Midbrain (tissue), 1 donor: Measurements from ENCODE around the gene PPFIBP2.
"Not testable (repeated sequence)": the region's sequence is repeated elsewhere in the genome, so short reads cannot be mapped to it uniquely, and the experiment has no call there.

ENCODE experiments used
- DNase-seq: peaks from one replicate; lab custom pipeline; 2025; lab: John Stamatoyannopoulos, UW

PPFIBP2 gene

GRCh38 chr11:7499081-7499480, 14.7 kb upstream of the PPFIBP2 start:
- no peak for DNase-seq

DNA sequence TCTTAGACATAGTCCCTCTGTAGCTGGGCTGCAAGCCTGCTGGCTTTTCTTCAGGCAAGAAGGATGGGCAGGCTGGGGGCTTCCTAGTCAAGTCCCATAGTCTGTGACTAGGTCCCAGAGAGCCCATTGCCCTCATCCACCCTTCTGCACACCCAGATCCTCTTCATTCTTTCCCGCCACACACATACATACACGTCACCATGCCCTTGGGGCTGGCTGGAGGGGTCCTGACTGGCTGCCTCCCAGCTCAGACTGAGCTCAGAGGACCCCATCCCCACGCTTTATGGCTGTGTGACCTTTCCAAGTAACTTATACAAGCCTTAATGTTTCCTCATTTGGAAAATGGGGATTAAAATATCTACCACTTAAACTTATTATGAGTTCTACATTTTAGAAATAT, 13.5 kb upstream of the PPFIBP2 start:
- DNase-seq, result no peak

- no peak for DNase-seq
These were observed 12.5 kb upstream of the PPFIBP2 start for GRCh38 chr11:7501251-7501650.

DNA sequence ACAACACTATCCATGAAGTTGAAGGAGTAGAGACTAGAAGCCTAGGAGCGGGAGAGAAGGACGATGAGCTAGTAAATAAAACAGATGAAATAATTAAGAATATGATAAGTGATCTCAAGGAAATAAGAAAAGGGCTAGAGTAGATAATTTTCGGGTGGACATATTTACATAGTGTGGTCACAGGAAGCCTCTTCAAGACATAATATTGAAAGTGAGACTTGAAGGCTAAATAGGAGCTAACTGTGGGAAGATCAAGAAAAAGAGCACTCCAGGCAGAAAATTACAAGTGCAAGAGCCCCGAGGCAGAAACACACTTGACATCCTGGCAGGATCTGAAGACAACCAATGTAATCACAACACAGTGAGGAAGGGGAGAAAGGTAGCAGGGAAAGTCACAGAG, 11.9 kb upstream of the PPFIBP2 start:
- DNase-seq, result no peak

DNA sequence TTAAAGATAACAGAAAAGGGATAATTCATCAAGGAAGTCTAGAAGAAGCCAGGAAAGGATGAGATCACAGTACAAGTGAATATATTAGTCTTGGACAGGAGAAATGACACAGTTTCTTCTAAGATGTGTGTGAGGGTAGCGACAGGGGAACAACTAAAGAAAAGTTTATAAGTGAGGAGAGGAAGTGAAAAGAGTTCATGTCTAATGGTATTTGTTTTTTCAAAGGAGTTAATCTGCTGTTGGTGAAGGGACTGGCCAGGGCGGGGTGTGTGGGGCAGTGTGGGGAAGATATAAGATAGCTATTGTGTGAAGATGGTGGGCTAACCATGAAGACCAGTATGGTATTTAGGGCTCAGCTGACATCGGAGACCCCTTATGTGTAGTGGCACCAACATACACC, 7.6 kb upstream of the PPFIBP2 start:
- DNase-seq, result no peak

GRCh38 chr11:7508087-7508486, 5.7 kb upstream of the PPFIBP2 start:
- no peak for DNase-seq

DNA sequence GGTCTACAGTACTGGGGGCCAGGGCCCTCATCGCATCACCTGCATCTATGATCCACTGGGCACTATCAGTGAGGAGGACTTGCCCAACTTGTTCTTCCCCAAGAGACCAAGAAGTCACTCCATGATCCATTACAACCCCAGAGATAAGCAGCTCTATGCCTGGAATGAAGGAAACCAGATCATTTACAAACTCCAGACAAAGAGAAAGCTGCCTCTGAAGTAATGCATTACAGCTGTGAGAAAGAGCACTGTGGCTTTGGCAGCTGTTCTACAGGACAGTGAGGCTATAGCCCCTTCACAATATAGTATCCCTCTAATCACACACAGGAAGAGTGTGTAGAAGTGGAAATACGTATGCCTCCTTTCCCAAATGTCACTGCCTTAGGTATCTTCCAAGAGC, 3.8 kb upstream of the PPFIBP2 start:
- no peak for DNase-seq

GRCh38 chr11:7511401-7511800, 2.4 kb upstream of the PPFIBP2 start:
- peak; percentile 71 for DNase-seq

DNA sequence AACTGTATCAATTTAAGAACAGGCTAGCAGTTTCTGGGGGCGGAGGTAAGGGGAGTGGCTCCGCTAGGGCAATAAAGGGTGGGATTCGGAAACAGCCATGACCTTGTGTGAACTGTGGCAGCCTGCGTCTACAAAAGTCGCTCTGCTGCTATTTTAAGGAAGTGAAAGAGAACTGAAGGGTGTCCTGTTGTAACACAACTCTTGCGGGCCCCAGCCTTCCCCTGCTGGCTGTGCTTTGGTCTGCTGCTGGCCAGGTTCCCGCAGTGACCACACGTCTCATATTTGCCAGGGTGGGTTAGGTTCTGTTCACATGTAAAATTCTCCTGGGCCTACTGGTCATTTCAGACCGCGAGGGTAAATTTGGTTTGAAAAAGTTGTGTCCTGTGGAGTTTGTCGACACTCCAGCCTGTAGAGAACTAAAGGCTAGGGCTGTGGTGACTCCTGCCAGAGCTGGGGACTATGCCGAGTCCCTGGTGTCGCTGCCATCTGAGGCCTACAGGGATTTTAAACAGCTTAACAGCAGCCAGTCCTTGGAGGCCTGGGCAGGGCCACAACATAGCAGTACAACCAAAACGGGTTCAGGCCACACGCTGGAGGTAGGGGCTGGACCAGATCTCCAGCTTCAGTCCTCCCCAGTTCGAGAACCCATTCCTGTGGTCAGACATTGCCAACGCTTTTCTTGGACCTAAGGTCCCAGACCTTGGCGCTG, 1.1 kb upstream of the PPFIBP2 start:
- DNase-seq, result peak; percentile 69

DNA sequence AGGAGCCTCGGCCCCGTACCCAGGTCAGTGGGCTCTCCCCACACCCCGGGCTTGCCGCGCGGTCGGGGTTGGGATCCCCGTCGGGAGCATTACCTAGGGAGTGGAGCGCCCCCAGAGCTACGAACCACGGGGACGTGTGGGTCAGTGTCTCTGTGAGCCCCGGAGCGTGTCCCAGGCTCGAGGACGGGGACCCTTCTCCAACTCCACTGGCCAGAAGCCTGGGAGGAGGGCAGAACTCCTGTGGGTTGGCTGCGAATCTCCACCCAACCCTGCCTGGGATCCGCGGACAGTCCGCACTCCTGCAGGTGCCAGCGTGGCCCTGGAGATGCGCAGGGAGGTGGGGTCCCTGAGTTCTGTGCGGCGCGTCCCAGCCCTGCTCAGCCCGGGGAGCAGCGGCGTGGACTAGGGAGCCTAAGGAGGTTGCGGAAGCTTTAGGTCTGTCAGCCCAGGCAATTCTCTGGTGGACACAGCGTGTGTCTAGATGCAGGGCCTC, 346 bp downstream of the PPFIBP2 start:
- DNase-seq, result peak; percentile 38

DNA sequence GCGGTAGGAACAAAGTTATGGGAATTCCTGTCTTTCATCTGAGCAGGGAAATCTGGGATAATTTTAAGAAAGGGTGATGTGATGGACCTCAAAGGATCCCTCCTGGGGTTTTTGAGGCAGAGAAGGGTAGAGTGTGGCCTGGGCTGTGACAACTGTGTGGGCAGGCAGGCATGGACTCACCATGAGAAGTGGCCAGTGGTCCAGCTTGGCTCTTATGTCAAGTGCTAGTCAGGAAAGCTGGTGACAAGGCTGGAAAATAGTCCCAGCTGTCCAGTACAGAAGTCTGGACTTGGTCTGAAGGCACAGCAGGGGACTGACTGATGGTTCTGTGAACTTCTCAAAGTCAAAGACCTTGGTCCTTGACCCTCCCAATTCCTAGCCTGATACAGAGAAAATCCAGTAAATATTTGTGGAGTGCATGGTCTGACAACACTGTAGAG, 1.7 kb downstream of the PPFIBP2 start:
- DNase-seq, result no peak

DNA sequence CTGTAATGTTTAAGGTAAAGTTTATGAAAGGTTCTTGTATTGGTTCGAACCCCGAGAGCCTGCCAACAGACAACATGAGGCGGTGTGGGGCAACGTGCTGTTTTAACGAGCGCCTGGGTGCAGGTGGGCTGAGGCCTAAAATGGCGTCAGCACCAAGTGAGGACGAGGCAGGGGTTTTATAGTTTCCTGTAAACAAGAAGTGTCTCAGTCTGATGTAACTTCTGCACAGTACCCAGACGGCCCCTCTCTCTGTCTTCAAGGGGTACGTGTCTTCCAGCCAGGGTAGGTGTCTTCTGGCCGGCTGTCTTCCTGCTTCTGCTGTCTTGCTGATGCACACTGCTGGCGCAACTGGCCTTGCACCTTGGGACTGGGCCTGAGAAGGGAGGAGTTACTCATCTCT, 2.7 kb downstream of the PPFIBP2 start:
- no peak for DNase-seq

GRCh38 chr11:7517743-7518142, 3.9 kb downstream of the PPFIBP2 start:
- DNase-seq, result not testable (repeated sequence)

DNA sequence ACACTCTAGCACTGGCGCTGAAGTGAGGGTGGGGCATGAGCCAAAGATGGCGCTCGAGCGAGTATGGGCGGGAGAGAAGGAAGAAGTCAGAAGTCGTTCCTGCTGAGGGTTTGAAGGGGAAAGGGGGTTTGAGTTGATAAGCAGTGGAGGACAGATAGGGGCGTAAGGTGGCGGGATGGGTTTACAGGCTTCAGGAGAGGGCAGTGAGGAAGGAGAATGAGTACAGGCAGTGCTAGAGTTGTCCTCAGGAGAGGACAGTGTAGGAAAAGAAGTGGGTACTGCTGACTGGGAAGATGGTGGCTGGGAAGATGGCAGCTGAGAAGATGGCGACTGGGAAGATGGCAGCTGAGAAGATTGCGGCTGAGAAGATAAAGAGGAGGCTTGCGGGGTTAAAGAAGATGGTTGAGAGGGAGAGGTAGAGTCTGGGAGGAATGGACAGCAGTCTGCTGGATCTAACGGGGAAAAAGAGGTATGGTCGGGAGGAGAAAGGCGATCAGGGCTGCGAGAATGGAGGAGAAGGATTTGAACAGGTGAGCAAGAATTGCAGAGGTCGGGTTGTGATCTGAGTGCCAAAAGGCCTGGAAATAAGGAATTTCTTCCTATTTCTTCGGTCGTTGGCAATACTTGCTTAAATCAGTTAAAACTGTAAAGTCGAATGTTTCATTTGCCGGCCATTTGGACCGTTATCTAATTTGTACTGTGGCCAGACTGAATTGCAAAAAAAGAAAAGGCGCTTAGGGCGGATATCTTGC, 5.2 kb downstream of the PPFIBP2 start:
- DNase-seq, result no peak

GRCh38 chr11:7520011-7520942, 6.5 kb downstream of the PPFIBP2 start:
- DNase-seq, result no peak

DNA sequence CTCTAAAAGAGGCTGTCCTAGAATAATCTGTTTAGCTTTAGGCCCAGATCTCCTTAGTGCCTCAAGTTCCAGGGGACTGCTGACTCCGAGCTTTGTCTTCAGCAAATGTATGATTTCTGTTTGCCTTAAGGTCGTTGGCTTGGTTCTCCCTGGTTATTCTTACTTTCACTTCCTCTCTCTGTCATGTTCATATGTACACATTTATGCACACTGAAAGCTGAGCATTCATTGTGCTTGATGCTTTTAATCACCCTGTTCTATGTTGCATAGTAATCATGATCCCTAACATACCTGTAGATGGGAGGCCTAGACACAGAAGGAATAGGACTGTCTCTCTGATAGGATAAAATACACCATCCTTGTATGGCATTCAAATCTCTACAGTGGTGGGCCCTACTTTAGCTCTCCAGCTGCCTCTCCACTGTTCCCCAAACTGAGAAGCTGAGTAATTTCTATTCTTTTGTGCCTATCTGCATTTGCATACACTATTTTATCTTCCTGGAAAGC, 7.2 kb downstream of the PPFIBP2 start:
- peak; percentile 24 for DNase-seq

DNA sequence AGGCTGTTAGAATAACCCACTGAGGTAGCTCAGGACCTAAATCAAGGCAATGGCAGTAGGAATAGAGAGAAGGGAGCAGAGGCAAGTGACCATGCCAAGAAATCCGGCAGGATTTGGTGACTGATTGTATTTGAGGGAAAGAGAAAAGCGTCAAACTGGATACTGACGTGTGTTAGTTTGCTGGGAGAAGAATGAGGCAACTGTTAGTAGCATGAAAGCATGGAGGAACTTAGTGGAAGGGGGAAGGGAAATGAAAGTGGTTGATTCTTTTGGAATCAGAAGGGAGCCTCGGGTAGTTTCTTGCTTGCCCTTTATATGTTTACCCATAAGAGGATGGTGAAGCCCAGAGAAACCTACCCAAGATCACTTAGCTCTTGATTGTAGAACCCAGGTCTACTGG, 8.3 kb downstream of the PPFIBP2 start:
- DNase-seq, result peak; percentile 40

DNA sequence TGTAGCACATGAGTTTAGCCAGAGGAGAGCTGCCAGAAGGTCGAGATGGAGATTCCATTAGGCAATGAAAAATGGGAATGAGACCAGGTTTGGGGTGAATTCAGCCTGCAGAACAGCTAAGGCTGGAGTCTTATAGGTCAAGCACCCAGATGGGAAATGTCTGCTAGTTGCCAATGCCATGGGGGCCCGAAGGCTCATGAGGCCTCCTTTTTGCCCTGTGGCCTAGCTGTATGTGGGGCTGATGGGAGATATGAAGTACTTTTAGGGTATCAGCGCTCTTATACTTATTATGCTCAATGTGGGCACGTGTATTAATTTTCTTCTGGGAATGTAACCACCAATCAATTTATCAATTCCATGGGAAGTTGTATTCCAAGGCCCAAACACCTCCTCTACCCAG, 8.7 kb downstream of the PPFIBP2 start:
- DNase-seq, result no peak

- DNase-seq, result no peak
These were observed 9.8 kb downstream of the PPFIBP2 start for GRCh38 chr11:7523416-7524210.

- DNase-seq, result no peak
These were observed 10.8 kb downstream of the PPFIBP2 start for GRCh38 chr11:7524462-7525235.
